ENCODE measurements around the gene CYSLTR2. TPM values are rescaled to one million over a fixed set of nuclear protein-coding genes. Genes with fewer than 3 reads are reported as not detected.
A peak's percentile ranks its signal among the peaks of the same experiment; 100 is the strongest.

The CYSLTR2 gene
- total and polyA plus RNA-seq, 9 of the 15 experiments (the other 6 are each of a cell fraction or from before 2014, with no cell fraction given) = not detected

- H3K27ac ChIP-seq (ENCODE audit: extremely low read depth, low read depth, low read length) = no peak overlapping the region
- in situ Hi-C loops (cut with MboI) (no loop called here), intact Hi-C loops (cut with micrococcal nuclease) (loop anchor here (1.0 kb wide), 2 partner anchors 37 to 137 kb away; no protein-coding TSS in a partner anchor)
- WGBS (ENCODE audit: insufficient coverage, low coverage, missing lambda C conversion rate) = 1% methylated on average over 16 of the region's 16 CpGs
- no peaks in the 10 kb centered on the region for H3K36me3 ChIP-seq (ENCODE audit: control insufficient read depth, insufficient read depth, low read length)
- peak overlapping the region; percentile 37; the same call in 1 of the 2 replicates for H3K4me2 ChIP-seq (ENCODE audit: insufficient read depth, low read length)
- H3K9me1 ChIP-seq (ENCODE audit: control insufficient read depth, insufficient read depth, low read length) = no peaks in the 10 kb centered on the region
- DNase-seq (ENCODE audit: extremely low read depth in 1 of 4, low spot score in 3 of 4) (peak; percentile 44 to 57 (median 52)), FAIRE-seq (no peak), ATAC-seq (peak; percentile 99)
- H3K27me3 ChIP-seq (ENCODE audit: control insufficient read depth in 2 of 2, insufficient read depth in 2 of 2, low read length in 2 of 2) = no peaks in the 10 kb centered on the region; a peak in 1 of 5 replicates
- no peaks in the 10 kb centered on the region; the same call in 1 of the 2 replicates for H4K20me1 ChIP-seq (replicated peaks; ENCODE audit: control insufficient read depth, insufficient read depth, low read length)
- no peaks in the 10 kb centered on the region for H3K79me2 ChIP-seq (ENCODE audit: control insufficient read depth, insufficient read depth, low read length)
- no peaks in the 10 kb centered on the region for H3K9me3 ChIP-seq (replicated peaks; ENCODE audit: control insufficient read depth, insufficient read depth, low read depth, low read length)
- CTCF ChIA-PET (ENCODE audit: low intra/inter-chr PET ratio) = interaction anchor here (0.6 to 1.4 kb wide), 4 partner anchors 36 to 138 kb away, joined by 3 to 6 read pairs (median 4); no protein-coding TSS in a partner anchor
- H2AFZ ChIP-seq (ENCODE audit: low read depth, low read length) = peak overlapping the region; percentile 63; the same call in 1 of the 2 replicates
- POLR2A ChIA-PET = no interaction called here
- H3K4me3 ChIP-seq = no peak overlapping the region
- no TSS peak for BruUV-seq (replicated peaks)
- no peak overlapping the region for H3K9ac ChIP-seq (ENCODE audit: insufficient read depth in 1 of 2, low read depth in 2 of 2, low read length in 2 of 2)
- H3K4me1 ChIP-seq (replicated peaks in 1 of 2; ENCODE audit: control insufficient read depth in 2 of 2, insufficient read depth in 2 of 2, low read length in 2 of 2) = peaks cover 2 to 3% of the 10 kb centered on the region in 2 experiments; a peak in 4 of 5 replicates
- TF ChIP-seq SMC3 (conservative IDR thresholded peaks at IDR 0.05; ENCODE audit: insufficient read depth, low read depth, low read length) = peak; percentile 54; the same call in 1 of the 2 replicates
- TF ChIP-seq REST (IDR thresholded peaks at IDR 0.05; ENCODE audit: borderline replicate concordance) = peak; percentile 51; the same call in 1 of the 2 replicates
- no peak for TF ChIP-seq REST (CRISPR knock-in tag; IDR thresholded peaks at IDR 0.05; ENCODE audit: low read depth)
- TF ChIP-seq CTCFL (IDR thresholded peaks at IDR 0.05; ENCODE audit: borderline replicate concordance, insufficient read depth, low read depth, low read length, poor library complexity, severe bottlenecking) = peak; percentile 60
- TF ChIP-seq ARID3B (CRISPR knock-in tag; IDR thresholded peaks at IDR 0.05; ENCODE audit: borderline replicate concordance) = no peak
- no peak for TF ChIP-seq ZNF224 (CRISPR knock-in tag; IDR thresholded peaks at IDR 0.05)
Measured at GRCh38 chr13:48731957-48732569, 78.3 kb downstream of the CYSLTR2 start.

All from K562 (cell line).